ENCODE measurements around the gene TGFB1I1.

DNA sequence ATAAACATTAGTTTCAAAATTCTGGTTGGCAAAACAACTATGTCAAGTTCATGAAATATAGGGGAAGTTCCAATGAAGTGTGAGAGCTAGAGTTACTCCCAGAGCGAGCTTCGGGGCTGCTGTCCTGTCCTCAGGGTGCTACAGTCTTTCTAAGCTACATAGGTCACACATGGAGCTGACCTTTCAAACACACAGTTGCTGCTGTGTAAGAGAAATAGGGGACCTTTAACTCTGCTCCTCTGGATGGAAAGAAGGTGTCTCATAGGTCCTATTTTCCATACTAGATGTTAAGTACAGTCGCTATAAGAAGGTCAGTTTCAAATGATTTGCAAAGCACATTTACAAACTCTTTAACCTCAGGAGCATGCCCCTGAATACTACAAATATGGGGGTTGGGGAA lies 49.4 kb downstream of the TGFB1I1 start:
- no peak for TF ChIP-seq GATA3 (IDR thresholded peaks at IDR 0.05; ENCODE audit: low read depth, low read length)
- no peak for TF ChIP-seq GATA2 (IDR thresholded peaks at IDR 0.05; ENCODE audit: low read depth, low read length)
